ENCODE measurements around the gene CDK16. TPM values are rescaled to one million over a fixed set of nuclear protein-coding genes. Genes with fewer than 3 reads are reported as not detected.

CDK16 gene
- polyA plus RNA-seq, 1 donor (not counting 4 experiments of a cell fraction or from before 2014, with no cell fraction given) = 79.3 TPM

DNA sequence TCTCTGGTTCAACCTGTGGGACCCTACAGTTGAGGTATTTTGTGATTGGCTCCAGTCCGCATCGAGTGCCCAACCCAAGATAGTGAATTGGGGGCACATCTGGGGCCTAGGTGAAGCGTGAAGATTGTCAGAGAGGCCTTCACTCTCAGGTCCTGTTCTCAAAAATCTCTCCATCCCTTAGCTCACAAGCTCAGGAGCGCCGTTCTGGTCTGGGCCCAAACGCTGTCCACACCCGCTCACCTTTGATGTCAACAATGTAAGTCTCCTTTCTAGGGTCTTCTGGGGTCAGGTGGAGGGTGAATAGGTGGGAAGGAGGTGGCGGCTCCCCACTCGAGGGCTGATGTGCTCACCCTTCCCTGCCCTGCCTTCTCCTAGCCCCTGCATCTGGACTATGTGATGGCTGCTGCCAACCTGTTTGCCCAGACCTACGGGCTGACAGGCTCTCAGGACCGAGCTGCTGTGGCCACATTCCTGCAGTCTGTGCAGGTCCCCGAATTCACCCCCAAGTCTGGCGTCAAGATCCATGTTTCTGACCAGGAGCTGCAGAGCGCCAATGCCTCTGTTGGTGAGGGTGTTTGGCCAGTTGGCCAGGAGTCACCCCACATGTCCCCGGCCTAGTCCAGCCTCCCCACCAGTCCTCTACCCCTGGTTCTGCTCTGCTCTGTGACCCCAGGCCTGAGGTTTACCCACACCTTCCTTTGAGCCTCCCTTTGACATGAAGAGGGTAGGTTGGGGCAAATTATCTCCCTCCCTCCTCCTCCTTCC is 7.6 kb upstream of the CDK16 start:
- Histone ChIP-seq H3K27me3 (ENCODE audit: control insufficient read depth, extremely low read depth, insufficient read depth, low read length) (no peaks in the 10 kb centered on the region), H3K9ac (ENCODE audit: control insufficient read depth, extremely low read depth, insufficient read depth, low read length) (no peak overlapping the region), H3K4me2 (ENCODE audit: control insufficient read depth, extremely low read depth, insufficient read depth, low read depth, low read length) (no peak overlapping the region), H3K27ac (ENCODE audit: control insufficient read depth, insufficient read depth, low read length) (no peak overlapping the region), H3K9me3 (ENCODE audit: control insufficient read depth, low read depth, low read length) (no peaks in the 10 kb centered on the region), H3K4me3 (ENCODE audit: control insufficient read depth in 2 of 3, extremely low read depth in 1 of 3, insufficient read depth in 2 of 3, low read depth in 1 of 3, low read length in 3 of 3) (no peak overlapping the region), H3K36me3 (ENCODE audit: control insufficient read depth in 2 of 2, extremely low read depth in 1 of 2, insufficient read depth in 2 of 2, low read length in 2 of 2) (peaks cover 68 to 69% of the 10 kb centered on the region in 2 experiments), H3K79me2 (ENCODE audit: control insufficient read depth, insufficient read depth, low read length) (peaks cover 6% of the 10 kb centered on the region), H3K9me1 (ENCODE audit: control insufficient read depth, extremely low read depth, insufficient read depth, low read length) (no peaks in the 10 kb centered on the region), H4K20me1 (ENCODE audit: control insufficient read depth, extremely low read depth, insufficient read depth, low read length) (peaks cover 12% of the 10 kb centered on the region), H2AFZ (ENCODE audit: control insufficient read depth, low read length) (no peak overlapping the region), H3K4me1 (ENCODE audit: control insufficient read depth, extremely low read depth, insufficient read depth, low read length) (peaks cover 4% of the 10 kb centered on the region)
- FAIRE-seq (no peak), DNase-seq (ENCODE audit: low read depth, low spot score) (no peak)
- dilution Hi-C loops (cut with MboI; ENCODE audit: extremely low pct_ligation_motif_present, low sequenced_read_pairs) = no loop called here
- TF ChIP-seq, protein P1, sequence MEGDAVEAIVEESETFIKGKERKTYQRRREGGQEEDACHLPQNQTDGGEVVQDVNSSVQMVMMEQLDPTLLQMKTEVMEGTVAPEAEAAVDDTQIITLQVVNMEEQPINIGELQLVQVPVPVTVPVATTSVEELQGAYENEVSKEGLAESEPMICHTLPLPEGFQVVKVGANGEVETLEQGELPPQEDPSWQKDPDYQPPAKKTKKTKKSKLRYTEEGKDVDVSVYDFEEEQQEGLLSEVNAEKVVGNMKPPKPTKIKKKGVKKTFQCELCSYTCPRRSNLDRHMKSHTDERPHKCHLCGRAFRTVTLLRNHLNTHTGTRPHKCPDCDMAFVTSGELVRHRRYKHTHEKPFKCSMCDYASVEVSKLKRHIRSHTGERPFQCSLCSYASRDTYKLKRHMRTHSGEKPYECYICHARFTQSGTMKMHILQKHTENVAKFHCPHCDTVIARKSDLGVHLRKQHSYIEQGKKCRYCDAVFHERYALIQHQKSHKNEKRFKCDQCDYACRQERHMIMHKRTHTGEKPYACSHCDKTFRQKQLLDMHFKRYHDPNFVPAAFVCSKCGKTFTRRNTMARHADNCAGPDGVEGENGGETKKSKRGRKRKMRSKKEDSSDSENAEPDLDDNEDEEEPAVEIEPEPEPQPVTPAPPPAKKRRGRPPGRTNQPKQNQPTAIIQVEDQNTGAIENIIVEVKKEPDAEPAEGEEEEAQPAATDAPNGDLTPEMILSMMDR (optimal IDR thresholded peaks at IDR 0.05 in 1 of 3, IDR thresholded peaks at IDR 0.05 in 1 of 3, conservative IDR thresholded peaks at IDR 0.05 in 1 of 3; ENCODE audit: extremely low read depth in 1 of 3, insufficient read depth in 2 of 3, low read length in 3 of 3) = no peak
- no peak for TF ChIP-seq EZH2 (IDR thresholded peaks at IDR 0.05; ENCODE audit: low read length)

DNA sequence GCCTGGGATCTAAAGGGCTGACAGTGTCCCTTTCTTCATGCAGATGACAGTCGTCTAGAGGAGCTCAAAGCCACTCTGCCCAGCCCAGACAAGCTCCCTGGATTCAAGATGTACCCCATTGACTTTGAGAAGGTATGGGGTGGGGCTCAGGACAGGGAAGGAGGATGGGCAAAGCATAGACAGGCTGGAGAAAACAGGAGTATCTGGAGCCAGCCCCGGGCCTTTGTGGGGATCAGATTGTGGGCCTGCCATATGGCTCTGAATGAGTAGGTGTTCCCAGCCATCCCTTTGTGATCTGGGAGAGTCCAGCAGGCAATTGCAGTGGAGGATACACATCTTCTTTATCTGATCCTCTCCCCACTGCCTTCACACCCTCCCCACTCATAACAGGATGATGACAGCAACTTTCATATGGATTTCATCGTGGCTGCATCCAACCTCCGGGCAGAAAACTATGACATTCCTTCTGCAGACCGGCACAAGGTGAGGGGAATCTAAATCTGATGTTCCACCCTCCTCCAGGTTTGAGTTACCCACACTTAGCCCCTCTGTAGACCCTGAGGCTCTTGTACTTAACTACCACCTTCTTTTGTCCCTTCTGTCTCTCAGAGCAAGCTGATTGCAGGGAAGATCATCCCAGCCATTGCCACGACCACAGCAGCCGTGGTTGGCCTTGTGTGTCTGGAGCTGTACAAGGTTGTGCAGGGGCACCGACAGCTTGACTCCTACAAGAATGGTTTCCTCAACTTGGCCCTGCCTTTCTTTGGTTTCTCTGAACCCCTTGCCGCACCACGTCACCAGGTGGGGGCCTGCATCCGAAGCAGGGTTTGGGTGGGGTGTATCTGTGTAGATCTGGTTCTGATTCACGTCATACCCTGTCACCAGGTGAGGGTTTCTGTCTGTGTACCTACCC is 5.8 kb upstream of the CDK16 start:
- peaks cover 12% of the 10 kb centered on the region for H4K20me1 ChIP-seq (ENCODE audit: control insufficient read depth, extremely low read depth, insufficient read depth, low read length)
- dilution Hi-C loops (cut with MboI; ENCODE audit: extremely low pct_ligation_motif_present, low sequenced_read_pairs) = no loop called here
- DNase-seq (ENCODE audit: low read depth, low spot score) = no peak

More for the DNA sequence above, 5.8 kb upstream of the CDK16 start:
- H3K9me3 ChIP-seq (ENCODE audit: control insufficient read depth, low read depth, low read length) = no peaks in the 10 kb centered on the region
- H3K27ac ChIP-seq (ENCODE audit: control insufficient read depth, insufficient read depth, low read length) = no peak overlapping the region
- H2AFZ ChIP-seq (ENCODE audit: control insufficient read depth, low read length) = no peak overlapping the region
- peaks cover 2% of the 10 kb centered on the region for H3K79me2 ChIP-seq (ENCODE audit: control insufficient read depth, insufficient read depth, low read length)
- no peaks in the 10 kb centered on the region for H3K27me3 ChIP-seq (ENCODE audit: control insufficient read depth, extremely low read depth, insufficient read depth, low read length)
- H3K4me3 ChIP-seq (ENCODE audit: control insufficient read depth in 2 of 3, extremely low read depth in 1 of 3, insufficient read depth in 2 of 3, low read depth in 1 of 3, low read length in 3 of 3) = no peak overlapping the region
- H3K9me1 ChIP-seq (ENCODE audit: control insufficient read depth, extremely low read depth, insufficient read depth, low read length) = no peaks in the 10 kb centered on the region
- H3K9ac ChIP-seq (ENCODE audit: control insufficient read depth, extremely low read depth, insufficient read depth, low read length) = no peak overlapping the region
- peaks cover 22% of the 10 kb centered on the region for H3K4me1 ChIP-seq (ENCODE audit: control insufficient read depth, extremely low read depth, insufficient read depth, low read length)
- peaks cover 60 to 63% of the 10 kb centered on the region in 2 experiments for H3K36me3 ChIP-seq (ENCODE audit: control insufficient read depth in 2 of 2, extremely low read depth in 1 of 2, insufficient read depth in 2 of 2, low read length in 2 of 2)
- TF ChIP-seq, protein P1 (optimal IDR thresholded peaks at IDR 0.05 in 1 of 3, IDR thresholded peaks at IDR 0.05 in 1 of 3, conservative IDR thresholded peaks at IDR 0.05 in 1 of 3; ENCODE audit: extremely low read depth in 1 of 3, insufficient read depth in 2 of 3, low read length in 3 of 3) = no peak
- no peak for TF ChIP-seq EZH2 (IDR thresholded peaks at IDR 0.05; ENCODE audit: low read length)
- H3K4me2 ChIP-seq (ENCODE audit: control insufficient read depth, extremely low read depth, insufficient read depth, low read depth, low read length) = no peak overlapping the region
- no peak for FAIRE-seq

Data from keratinocyte (primary cell).